ENCODE measurements around the gene DLG2.

DNA sequence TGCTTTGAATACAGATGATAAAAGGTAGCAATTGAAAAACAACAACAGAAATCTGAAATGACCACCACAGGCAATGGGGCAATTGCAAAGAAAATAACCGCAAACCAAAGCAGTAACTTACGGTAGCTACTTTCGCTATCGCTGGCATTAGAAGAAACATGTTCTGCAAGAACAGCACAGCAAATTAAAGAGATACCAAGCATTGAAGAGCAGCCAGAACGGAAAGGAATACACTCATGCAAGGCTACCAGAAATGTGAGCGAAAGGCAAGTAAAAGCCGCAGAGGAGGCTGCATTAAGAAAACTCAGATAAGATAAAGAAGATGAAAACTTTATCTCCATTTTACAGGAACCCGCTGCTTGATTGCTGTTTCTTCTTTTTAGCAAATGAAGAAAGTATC, 2146.9 kb downstream of the DLG2 start:
- TF ChIP-seq, protein P1, sequence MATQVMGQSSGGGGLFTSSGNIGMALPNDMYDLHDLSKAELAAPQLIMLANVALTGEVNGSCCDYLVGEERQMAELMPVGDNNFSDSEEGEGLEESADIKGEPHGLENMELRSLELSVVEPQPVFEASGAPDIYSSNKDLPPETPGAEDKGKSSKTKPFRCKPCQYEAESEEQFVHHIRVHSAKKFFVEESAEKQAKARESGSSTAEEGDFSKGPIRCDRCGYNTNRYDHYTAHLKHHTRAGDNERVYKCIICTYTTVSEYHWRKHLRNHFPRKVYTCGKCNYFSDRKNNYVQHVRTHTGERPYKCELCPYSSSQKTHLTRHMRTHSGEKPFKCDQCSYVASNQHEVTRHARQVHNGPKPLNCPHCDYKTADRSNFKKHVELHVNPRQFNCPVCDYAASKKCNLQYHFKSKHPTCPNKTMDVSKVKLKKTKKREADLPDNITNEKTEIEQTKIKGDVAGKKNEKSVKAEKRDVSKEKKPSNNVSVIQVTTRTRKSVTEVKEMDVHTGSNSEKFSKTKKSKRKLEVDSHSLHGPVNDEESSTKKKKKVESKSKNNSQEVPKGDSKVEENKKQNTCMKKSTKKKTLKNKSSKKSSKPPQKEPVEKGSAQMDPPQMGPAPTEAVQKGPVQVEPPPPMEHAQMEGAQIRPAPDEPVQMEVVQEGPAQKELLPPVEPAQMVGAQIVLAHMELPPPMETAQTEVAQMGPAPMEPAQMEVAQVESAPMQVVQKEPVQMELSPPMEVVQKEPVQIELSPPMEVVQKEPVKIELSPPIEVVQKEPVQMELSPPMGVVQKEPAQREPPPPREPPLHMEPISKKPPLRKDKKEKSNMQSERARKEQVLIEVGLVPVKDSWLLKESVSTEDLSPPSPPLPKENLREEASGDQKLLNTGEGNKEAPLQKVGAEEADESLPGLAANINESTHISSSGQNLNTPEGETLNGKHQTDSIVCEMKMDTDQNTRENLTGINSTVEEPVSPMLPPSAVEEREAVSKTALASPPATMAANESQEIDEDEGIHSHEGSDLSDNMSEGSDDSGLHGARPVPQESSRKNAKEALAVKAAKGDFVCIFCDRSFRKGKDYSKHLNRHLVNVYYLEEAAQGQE (IDR thresholded peaks at IDR 0.05; ENCODE audit: insufficient read depth in 1 of 2, low read depth in 2 of 2, low read length in 2 of 2) = no peak
- TF ChIP-seq FOXP2 (optimal IDR thresholded peaks at IDR 0.05; ENCODE audit: borderline replicate concordance, extremely low read depth, extremely low read length, insufficient read depth) (no peak), TAF1 (IDR thresholded peaks at IDR 0.05; ENCODE audit: borderline replicate concordance, insufficient read depth, low read length) (no peak), POLR2AphosphoS5 (IDR thresholded peaks at IDR 0.05; ENCODE audit: low read depth, low read length) (no peak), SIN3A (IDR thresholded peaks at IDR 0.05; ENCODE audit: borderline replicate concordance, insufficient read depth, low read length) (no peak)
